Epithelial cell of prostate (primary cell): ENCODE data around the gene SLC26A4.
"Not testable (repeated sequence)": the region's sequence is repeated elsewhere in the genome, so short reads cannot be mapped to it uniquely, and the experiment has no call there.

ENCODE experiments used
- DNase-seq: peaks from one replicate; pipeline ENCODE4 v3.0.0-alpha.2; 2011; ENCODE audit warnings: low read depth, low spot score
- H3K27ac ChIP-seq: fragments of 450-650 bp; 2 replicates; pipeline ENCODE4 v1.5.1; 2017; ENCODE audit warnings: mild to moderate bottlenecking

Gene SLC26A4

GRCh38 chr7:107660381-107661080 lies at the start of gene SLC26A4:
Gene SLC26A4, plus strand, starts transcription at chr7:107660828. Its CDS starts 814 bp downstream, at chr7:107661642.
- H3K27ac ChIP-seq, result no peak within 1 kb of the TSS
- no peak for DNase-seq

GRCh38 chr7:107613439-107613838 lies 47.2 kb upstream of the SLC26A4 start:
- DNase-seq, result no peak
- peak overlapping the region; percentile 19 for H3K27ac ChIP-seq

- peak overlapping the region; percentile 19 for H3K27ac ChIP-seq
- DNase-seq, result no peak
Observed at GRCh38 chr7:107613948-107614347, 46.7 kb upstream of the SLC26A4 start.

GRCh38 chr7:107614425-107614824 lies 46.2 kb upstream of the SLC26A4 start:
- DNase-seq, result no peak
- H3K27ac ChIP-seq, result peak overlapping the region; percentile 19

GRCh38 chr7:107615910-107616680 lies 44.5 kb upstream of the SLC26A4 start:
- no peak for DNase-seq
- peak overlapping the region; percentile 33 for H3K27ac ChIP-seq

GRCh38 chr7:107622429-107622828 lies 38.2 kb upstream of the SLC26A4 start:
- H3K27ac ChIP-seq, result no peak overlapping the region
- peak; percentile 60 for DNase-seq

- DNase-seq, result no peak
- H3K27ac ChIP-seq, result no peak overlapping the region
Observed at GRCh38 chr7:107622894-107623293, 37.7 kb upstream of the SLC26A4 start.

- no peak overlapping the region for H3K27ac ChIP-seq
- DNase-seq, result no peak
Observed at GRCh38 chr7:107627002-107627401, 33.6 kb upstream of the SLC26A4 start.

GRCh38 chr7:107628461-107629064 lies 32.1 kb upstream of the SLC26A4 start:
- no peak for DNase-seq
- H3K27ac ChIP-seq, result no peak overlapping the region

GRCh38 chr7:107630342-107630741 lies 30.3 kb upstream of the SLC26A4 start:
- no peak overlapping the region for H3K27ac ChIP-seq
- DNase-seq, result no peak

- DNase-seq, result no peak
- no peak overlapping the region for H3K27ac ChIP-seq
Observed at GRCh38 chr7:107631588-107632491, 28.8 kb upstream of the SLC26A4 start.

- no peak for DNase-seq
- no peak overlapping the region for H3K27ac ChIP-seq
Observed at GRCh38 chr7:107632492-107632865, 28.1 kb upstream of the SLC26A4 start.

- DNase-seq, result no peak
- no peak overlapping the region for H3K27ac ChIP-seq
Observed at GRCh38 chr7:107638594-107638993, 22.0 kb upstream of the SLC26A4 start.

GRCh38 chr7:107639070-107639469 lies 21.6 kb upstream of the SLC26A4 start:
- DNase-seq, H3K27ac ChIP-seq: not testable (repeated sequence)

- H3K27ac ChIP-seq, result no peak overlapping the region
- no peak for DNase-seq
Observed at GRCh38 chr7:107641676-107642075, 19.0 kb upstream of the SLC26A4 start.

GRCh38 chr7:107642501-107642900 lies 18.1 kb upstream of the SLC26A4 start:
- H3K27ac ChIP-seq, result no peak overlapping the region
- no peak for DNase-seq

- no peak overlapping the region for H3K27ac ChIP-seq
- DNase-seq, result no peak
Observed at GRCh38 chr7:107643407-107643806, 17.2 kb upstream of the SLC26A4 start.

GRCh38 chr7:107643938-107644308 lies 16.7 kb upstream of the SLC26A4 start:
- no peak overlapping the region for H3K27ac ChIP-seq
- no peak for DNase-seq

GRCh38 chr7:107644309-107644974 lies 16.2 kb upstream of the SLC26A4 start:
- no peak overlapping the region for H3K27ac ChIP-seq

GRCh38 chr7:107652642-107653041 lies 8.0 kb upstream of the SLC26A4 start:
- DNase-seq, result no peak
- H3K27ac ChIP-seq, result no peak overlapping the region

More at GRCh38 chr7:107644309-107644974, 16.2 kb upstream of the SLC26A4 start:
- no peak for DNase-seq
